Measurements from ENCODE around the gene SPTB. TPM values are rescaled to one million over a fixed set of nuclear protein-coding genes. Genes with fewer than 3 reads are reported as not detected.

Gene SPTB
- total RNA-seq, 1 donor from 2014 or later, result 8.9 TPM

GRCh38 chr14:64696355-64696857 lies 183.3 kb downstream of the SPTB start:
- Mint-ChIP-seq H3K27ac (no peak overlapping the region), H3K36me3 (no peaks in the 10 kb centered on the region), H3K27me3 (ENCODE audit: low read depth) (no peaks in the 10 kb centered on the region), H3K4me1 (peaks cover 30% of the 10 kb centered on the region), H3K9me3 (no peaks in the 10 kb centered on the region), H3K4me3 (no peak overlapping the region)
- no peak for DNase-seq (ENCODE audit: low spot score in 2 of 2, unreplicated experiment in 2 of 2)
- no peak for TF ChIP-seq CTCF (IDR thresholded peaks at IDR 0.05; ENCODE audit: unreplicated experiment)

Small RNA genes within 50 kb of the gene (microRNA-seq; reads per million reads assigned to microRNA genes)
- gene MIR7855, result not detected

Other genes starting within 250 kb of the SPTB start
- 141 to 142 TPM (median 142 TPM) in 3 replicates for gene PLEKHG3, start 175.5 kb downstream of the SPTB start, total RNA-seq
- gene CHURC1, start 34.5 kb upstream of the SPTB start, total RNA-seq, result 43.5 to 45.8 TPM (median 45.1 TPM) in 3 replicates
- 0.58 to 0.63 TPM (median 0.61 TPM) in 3 replicates for gene GPX2, start 62.8 kb upstream of the SPTB start, total RNA-seq
- gene RAB15, start 92.4 kb upstream of the SPTB start, total RNA-seq, result 23.1 to 25.0 TPM (median 24.5 TPM) in 3 replicates
- 37.5 to 47.6 TPM (median 45.7 TPM) in 3 replicates for gene FNTB, start 107.0 kb upstream of the SPTB start, total RNA-seq
- gene MAX, start 222.6 kb upstream of the SPTB start, total RNA-seq, result 73.1 to 87.9 TPM (median 83.2 TPM) in 3 replicates